ENCODE results near the gene AP3S1. TPM values are rescaled to one million over a fixed set of nuclear protein-coding genes. Genes with fewer than 3 reads are reported as not detected.
A peak's percentile ranks its signal among the peaks of the same experiment; 100 is the strongest.

AP3S1 gene
- total RNA-seq, 2 donors from 2014 or later: 58.7 to 63.4 TPM

DNA sequence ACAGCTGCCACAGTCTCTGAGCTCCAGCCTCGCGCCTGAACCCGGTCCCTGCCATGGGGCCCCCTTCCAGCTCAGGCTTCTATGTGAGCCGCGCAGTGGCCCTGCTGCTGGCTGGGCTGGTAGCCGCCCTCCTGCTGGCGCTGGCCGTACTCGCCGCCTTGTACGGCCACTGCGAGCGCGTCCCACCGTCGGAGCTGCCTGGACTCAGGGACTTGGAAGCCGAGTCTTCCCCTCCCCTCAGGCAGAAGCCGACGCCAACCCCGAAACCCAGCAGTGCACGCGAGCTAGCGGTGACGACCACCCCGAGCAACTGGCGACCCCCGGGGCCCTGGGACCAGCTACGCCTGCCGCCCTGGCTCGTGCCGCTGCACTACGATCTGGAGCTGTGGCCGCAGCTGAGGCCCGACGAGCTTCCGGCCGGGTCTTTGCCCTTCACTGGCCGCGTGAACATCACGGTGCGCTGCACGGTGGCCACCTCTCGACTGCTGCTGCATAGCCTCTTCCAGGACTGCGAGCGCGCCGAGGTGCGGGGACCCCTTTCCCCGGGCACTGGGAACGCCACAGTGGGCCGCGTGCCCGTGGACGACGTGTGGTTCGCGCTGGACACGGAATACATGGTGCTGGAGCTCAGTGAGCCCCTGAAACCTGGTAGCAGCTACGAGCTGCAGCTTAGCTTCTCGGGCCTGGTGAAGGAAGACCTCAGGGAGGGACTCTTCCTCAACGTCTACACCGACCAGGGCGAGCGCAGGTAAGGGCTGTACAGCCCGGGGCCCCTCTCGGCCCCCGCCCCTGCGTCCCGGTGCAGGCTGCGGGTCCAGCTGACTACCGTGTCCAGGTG lies 121.0 kb downstream of the AP3S1 start:
- Mint-ChIP-seq H3K36me3 (ENCODE audit: insufficient read depth in 2 of 2) (no peaks in the 10 kb centered on the region), H3K9me3 (no peaks in the 10 kb centered on the region), H3K27me3 (ENCODE audit: low read depth) (peaks cover 62% of the 10 kb centered on the region), H3K27ac (no peak overlapping the region), H3K4me1 (ENCODE audit: low read depth) (peaks cover 14% of the 10 kb centered on the region), H3K4me3 (peak overlapping the region; percentile 54 to 61)
- ATAC-seq (replicated peaks in 1 of 2): peak; percentile 46 to 69
- DNase-seq: peak in 1 of 2 donors; percentile 7

DNA sequence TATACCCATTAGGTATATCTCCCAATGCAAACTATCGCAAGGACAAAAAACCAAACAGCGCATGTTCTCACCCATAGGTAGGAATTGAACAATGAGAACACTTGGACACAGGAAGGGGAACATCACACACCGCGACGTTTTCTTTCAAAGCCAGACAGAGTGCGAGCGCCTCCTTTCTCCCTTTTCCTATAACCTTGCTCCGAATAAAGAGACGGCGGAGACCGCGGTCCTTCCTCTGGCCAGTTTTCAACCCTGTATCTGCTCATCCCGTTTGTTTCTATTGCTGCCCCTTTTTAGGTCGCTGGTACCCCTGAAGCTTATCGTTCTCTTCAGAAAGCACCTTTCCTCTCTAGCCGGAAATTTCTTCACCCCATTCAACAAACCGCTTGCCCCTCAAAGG lies 121.8 kb downstream of the AP3S1 start:
- DNase-seq: no peak
- Mint-ChIP-seq H3K4me3 (peak overlapping the region; percentile 13 to 18), H3K36me3 (ENCODE audit: insufficient read depth in 2 of 2) (no peaks in the 10 kb centered on the region), H3K4me1 (ENCODE audit: low read depth) (peaks cover 14% of the 10 kb centered on the region), H3K9me3 (no peaks in the 10 kb centered on the region), H3K27ac (no peak overlapping the region), H3K27me3 (ENCODE audit: low read depth) (peaks cover 70% of the 10 kb centered on the region)
- no peak for ATAC-seq (replicated peaks in 1 of 2)

Other genes with a start within 250 kb of the AP3S1 start
- gene TICAM2, start 239.5 kb upstream of the AP3S1 start, total RNA-seq: 1 to 10 TPM in 1 of 2 donors, under 1 TPM in 1; 0.77 to 2.1 TPM
- 10 to 100 TPM; 31.5 to 46.9 TPM for gene TMED7, start 215.9 kb upstream of the AP3S1 start, total RNA-seq
- gene CDO1, start 25.3 kb upstream of the AP3S1 start, total RNA-seq: under 1 TPM; 0.42 to 0.50 TPM
- gene ATG12, start 370 bp upstream of the AP3S1 start, total RNA-seq: 10 to 100 TPM; 43.0 to 50.0 TPM
- under 1 TPM in 1 of 2 donors, not detected in 1; 0.07 TPM for gene LVRN, start 120.5 kb downstream of the AP3S1 start, total RNA-seq
- not detected for gene ARL14EPL, start 190.5 kb downstream of the AP3S1 start, total RNA-seq
- 10 to 100 TPM; 21.9 to 22.9 TPM for gene COMMD10, start 243.1 kb downstream of the AP3S1 start, total RNA-seq

Data from activated T-cell treated with anti-CD3 and anti-CD28 coated beads, Interleukin-2, amount 50 U/mL, for 72 hours (primary cell).